CD4-positive, alpha-beta T cell treated with Interleukin-2 at 100 ng/mL for 4 hours (primary cell): ENCODE results near the gene KRTAP9-1.
"Not testable (repeated sequence)": the region's sequence is repeated elsewhere in the genome, so short reads cannot be mapped to it uniquely, and the experiment has no call there.

Experiments
- DNase-seq: peaks from one replicate; pipeline ENCODE4 v3.0.0-alpha.2; 2020; ENCODE audit warnings: low spot score

KRTAP9-1 gene

DNA sequence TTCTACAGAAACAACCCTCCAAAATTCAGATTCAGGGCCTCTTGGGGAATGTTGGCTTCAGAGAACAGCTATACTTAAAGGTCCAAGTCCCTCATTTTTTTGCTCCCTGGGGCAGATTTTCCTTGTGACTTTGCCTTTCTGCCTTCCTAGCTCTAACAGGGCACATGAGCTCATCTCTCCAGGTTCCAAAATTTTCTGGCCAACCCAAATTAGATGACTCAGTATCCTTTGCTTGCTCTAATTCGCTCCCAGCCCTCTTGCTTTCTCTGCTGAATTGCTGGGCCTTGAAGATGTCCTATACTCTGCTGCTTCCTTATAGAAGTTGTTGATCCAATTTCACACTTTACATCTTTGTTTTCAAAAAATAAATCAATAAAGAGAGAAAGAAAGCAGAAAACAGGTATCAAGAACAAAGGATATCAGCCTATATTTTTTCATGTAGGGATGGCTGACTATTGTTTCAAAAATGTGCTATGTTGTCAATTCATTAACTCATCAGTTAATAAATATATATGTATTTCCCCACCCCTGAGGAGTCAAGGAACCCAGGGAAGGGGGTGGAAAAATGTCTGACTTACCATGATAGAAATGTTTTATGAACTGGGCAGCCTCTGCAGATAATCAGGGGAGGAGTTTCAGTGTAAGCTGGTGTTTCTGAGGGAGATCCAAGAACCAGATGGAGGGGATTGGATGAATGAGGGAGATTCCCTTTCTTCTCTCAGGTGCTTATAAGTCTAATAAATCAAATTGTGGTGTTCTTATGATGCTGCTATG is 10.7 kb upstream of the KRTAP9-1 start:
- no peak for DNase-seq

DNA sequence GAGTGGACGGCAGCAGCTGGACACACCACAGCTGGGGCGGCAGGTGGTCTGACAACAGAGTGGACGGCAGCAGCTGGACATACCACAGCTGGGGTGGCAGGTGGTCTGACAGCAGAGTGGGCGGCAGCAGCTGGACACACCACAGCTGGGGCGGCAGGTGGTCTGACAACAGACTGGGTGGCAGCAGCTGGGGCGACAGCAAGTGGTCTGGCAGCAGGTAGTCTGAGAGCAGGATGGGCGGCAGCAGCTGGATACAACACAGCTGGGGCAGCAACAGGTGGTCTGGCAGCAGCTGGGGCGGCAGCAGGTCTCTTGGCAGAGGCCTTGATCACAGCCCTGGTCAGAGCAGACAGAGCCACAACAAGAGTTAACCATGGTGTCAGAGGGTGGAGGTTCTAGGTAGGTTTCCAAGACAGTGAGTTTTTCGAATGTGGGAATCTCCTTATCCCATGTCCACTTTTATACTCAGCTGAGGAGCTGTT is 5.2 kb upstream of the KRTAP9-1 start, which contains the start of gene KRTAP4-1:
Gene KRTAP4-1, minus strand, starts transcription at position 432 of the 482 bp plus-strand sequence. Its CDS starts 57 bp downstream, at position 375.
- no peak for DNase-seq

DNA sequence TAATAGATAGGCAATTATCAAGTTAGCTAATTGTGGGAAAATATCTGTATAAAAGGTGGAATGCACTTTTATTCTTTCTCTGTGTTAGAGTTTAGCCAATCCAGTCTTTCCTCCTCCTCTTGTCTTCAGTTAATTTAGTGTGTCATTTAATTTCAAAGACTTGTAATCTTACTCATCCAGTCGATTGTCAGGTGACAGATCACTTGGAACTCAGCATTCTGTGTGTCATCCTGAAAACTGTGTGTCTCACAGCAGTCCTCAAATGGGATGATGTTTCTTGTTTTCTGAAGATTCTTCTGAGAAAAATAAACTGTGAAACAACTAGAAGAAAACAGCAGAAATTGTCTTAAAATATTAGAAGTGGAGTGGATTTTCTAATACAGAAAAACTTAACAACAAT is 4.7 kb upstream of the KRTAP9-1 start:
- no peak for DNase-seq

DNA sequence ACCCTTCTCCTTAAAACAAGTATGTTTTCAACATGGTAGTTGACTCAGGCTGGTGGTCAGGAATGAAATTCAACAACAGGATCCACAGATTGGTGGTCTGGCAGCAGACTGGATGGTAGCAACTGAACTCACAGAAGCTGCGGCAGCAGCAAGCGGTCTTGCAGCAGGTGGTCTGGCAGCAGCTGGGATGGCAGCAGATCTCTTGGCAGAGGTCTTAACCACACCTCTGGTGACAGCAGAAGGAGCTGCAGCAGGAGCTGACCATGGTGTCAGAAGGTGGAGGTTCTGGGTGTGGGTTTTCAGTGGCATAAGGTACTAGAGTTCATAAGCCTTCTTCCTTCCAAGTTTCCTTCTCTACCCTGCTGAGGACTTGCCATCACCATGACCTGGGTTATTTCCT is 2.8 kb upstream of the KRTAP9-1 start:
- no peak for DNase-seq

DNA sequence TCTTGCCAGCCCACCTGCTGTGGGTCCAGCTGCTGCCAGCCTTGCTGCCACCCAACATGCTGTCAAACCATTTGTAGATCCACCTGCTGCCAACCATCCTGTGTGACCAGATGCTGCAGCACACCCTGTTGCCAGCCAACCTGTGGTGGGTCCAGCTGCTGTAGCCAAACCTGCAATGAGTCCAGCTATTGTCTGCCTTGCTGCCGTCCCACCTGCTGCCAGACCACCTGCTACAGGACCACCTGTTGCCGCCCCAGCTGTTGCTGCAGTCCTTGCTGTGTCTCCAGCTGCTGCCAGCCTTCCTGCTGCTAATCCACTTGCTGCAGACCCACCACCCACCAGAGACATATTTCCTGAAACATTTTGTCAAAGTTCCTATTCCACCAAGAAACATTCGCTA is 641 bp downstream of the KRTAP9-1 start:
- DNase-seq = no peak

DNA sequence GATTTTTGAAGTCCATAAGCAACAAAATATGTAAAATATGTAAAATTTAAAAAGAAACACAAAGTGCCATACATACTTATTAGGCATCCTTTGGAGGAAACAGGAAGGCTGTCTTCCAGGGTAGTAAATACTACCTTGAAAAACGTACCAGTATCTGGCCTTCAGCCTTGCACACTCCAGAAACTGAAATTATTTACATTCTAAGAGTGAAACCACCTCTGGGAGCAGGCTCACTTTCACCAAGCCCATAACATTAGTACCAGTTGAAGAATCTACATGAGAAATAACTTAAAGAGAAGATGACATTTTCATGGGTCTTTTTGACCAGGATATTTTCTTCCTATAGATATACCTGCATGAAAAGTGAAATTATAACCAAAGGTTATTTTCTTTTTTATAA is 6.4 kb downstream of the KRTAP9-1 start:
- DNase-seq = no peak

DNA sequence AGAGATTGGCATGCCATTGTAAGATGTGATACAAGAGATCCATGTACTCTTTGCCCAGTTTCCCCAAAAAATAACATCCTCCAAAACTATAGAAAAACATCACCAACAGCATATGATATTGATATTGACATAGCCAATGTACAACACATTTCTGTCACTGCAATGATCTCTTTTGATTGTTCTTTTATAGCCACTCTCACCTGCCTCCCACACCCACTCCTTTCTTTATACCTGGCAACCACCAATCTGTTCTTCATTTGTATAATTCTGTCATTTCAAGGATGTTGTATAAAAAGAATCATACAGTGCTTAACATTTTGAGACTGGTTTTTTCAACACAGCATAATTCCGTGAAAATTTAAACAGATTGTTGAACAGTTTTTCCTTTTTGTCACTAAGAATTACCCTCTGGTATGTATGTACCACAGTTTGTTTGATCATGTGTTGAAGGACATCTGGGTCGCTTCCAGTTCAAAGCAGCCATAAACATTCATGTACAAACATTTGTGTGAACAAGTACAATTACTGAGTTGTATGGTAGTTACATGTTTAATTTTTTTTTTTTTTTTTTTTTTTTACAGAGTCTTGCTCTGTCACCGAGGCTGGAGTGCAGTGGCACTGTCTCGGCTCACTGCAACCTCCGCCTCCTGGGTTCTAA is 9.9 kb downstream of the KRTAP9-1 start:
- no peak for DNase-seq

DNA sequence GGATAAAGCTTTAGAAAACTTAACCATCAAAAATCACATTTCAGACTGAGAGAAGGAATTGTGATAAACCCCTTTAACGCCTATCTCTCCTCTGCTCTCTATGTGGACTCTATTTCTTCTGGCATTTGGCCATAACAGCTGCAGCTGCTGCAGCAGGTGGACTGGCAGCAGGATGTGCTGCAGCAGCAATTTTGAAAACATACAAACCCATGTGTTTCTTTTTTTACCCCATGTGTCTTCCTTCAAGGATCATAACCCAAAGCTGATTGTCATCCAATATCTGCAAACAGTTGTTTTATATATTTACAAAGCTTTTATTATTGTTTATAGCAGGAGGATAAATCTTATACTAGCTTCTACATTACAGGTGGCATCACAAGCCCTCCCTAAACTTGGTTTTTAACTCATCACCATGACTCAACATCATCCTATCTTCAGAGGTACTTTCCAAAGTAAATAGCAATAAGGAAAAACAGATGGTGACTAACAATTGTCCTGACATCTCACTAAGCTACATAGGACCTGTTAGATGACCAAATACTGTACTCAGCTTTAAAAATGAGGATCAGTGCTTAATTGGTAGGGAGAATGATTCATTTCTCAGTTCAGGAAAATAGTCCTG is 22.3 kb downstream of the KRTAP9-1 start:
- DNase-seq = no peak

DNA sequence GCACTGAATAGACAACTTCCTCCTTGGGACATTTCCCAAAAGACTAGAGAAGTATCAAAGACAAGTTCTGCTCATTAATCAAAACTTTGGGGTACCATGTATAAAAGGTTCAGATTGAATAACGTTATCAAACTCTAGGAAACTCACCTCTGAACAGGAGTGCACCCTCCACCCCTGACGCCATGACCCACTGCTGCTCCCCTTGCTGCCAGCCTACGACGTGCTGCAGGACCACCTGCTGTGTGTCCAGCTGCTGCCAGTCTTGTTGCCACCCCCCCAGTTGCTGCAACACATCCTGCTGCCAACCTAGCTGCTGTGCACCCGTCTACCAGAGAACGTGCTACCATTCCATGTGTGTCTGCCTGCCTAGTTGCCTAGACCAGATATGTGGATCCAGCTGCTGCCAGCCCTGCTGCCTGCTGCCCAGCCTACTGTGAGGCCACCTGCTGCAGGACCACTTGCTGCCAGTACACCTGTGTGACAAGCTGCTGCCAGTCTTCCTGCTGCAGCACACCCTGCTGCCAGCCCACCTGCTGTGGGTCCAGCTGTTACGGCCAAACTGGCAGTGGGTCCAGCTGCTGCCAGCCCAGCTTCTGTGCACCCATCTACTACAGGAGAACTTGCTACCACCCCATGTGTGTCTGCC is 23.0 kb downstream of the KRTAP9-1 start:
- no peak for DNase-seq

DNA sequence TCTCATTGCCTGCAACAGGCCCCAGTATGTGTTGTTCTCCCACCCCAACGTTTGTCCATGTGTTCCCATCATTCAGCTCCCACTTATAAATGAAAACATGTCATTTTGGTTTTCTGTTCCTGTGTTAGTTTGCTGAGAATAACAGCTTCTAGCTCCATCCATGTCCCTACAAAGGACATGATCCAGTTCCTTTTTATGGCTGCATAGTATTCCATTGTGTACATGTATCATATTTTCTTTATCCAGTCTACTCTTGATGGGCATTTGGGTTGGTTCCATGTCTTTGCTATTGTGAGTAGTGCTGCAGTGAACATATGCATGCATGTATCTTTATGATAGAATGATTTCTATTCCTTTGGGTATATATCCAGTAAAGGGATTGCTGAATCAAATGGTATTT is 26.0 kb downstream of the KRTAP9-1 start:
- DNase-seq = no peak

DNA sequence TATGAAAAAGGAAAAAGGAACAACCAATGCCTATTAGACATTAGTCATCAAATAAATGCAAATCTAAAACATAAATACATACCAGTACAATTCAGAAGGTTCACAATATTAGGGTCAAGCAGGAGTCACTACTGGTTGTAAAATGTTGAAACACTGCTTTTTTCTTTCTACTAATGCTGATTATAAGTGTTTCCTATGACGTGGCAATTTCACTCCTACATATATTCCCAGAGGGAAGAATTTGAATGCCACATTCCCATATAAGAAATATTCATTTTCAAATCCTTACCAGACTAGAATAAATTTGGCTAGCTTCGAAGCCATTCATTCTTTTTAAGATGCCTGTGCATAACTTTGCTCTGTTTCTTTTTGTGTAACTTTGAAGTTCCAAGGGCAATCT is 34.1 kb downstream of the KRTAP9-1 start:
- DNase-seq = no peak

DNA sequence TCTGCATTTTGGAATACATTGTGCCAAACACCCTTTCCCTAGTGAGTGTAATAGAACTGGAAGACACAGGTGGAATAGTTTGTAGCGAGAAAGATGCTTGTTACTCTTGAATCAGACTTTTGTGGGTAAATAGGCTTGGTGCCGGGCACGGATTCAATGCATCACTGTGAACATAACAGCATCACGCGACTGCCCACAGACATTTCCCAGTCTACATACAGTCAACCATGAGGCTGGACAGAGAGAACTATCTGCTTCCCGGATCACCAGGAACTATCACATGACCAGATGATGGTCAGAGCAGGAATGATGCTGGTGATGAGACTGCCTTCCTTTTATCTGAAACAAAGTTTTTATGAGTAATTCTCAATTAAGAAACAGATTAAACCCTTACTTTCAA is 36.4 kb downstream of the KRTAP9-1 start:
- no peak for DNase-seq

DNA sequence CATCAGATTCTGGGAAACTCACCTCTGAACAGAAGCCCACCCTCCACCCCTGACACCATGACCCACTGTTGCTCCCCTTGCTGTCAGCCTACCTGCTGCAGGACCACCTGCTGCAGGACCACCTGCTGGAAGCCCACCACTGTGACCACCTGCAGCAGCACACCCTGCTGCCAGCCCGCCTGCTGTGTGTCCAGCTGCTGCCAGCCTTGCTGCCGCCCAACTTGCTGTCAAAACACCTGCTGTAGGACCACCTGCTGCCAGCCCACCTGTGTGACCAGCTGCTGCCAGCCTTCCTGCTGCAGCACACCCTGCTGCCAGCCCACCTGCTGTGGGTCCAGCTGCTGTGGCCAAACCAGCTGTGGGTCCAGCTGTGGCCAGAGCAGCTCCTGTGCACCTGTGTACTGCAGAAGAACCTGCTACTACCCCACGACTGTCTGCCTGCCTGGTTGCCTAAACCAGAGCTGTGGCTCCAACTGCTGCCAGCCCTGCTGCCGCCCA is 37.0 kb downstream of the KRTAP9-1 start, which contains the start of gene KRTAP9-2:
Gene KRTAP9-2, plus strand, starts transcription at position 51 of the 498 bp plus-strand sequence. Its CDS starts 7 bp downstream, at position 58.
- not testable (repeated sequence) for DNase-seq

DNA sequence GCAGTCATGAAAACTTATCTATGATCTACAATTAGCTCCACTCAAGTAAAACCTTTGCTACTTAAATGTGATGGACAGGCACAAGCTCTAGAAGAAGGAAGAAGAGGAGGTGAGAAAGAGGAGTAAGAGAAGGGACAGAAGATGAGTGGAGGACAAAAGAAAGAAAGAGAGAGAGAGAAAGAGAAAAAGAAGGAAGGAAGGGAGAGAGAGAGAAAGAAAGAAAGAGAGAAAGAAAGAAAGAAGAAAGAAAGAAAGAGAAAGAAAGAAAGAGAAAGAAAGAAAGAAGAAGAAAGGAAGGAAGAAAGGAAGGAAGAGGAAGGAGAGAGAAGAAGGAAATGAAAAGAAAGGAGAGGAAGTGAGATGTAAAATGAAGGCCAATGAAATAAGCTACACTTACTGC is 40.4 kb downstream of the KRTAP9-1 start:
- no peak for DNase-seq

DNA sequence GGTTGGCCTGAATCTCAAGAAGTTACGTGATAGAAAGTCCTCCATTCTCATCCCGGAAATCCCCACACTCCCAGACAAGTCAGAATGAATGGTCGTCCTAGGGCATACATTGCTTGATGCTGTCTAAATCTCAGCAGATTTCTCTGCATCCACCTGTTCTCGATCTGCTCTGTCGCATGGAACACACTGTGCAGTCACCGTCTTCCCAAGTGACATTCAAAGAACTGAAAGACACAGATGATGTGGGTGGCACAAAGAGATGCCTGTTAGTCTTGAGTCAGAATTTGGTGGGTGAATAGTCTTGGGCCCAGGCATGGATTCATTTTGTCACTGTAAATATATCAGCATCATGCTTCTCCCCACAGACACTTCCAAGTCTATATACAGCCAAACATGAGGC is 42.0 kb downstream of the KRTAP9-1 start:
- no peak for DNase-seq

DNA sequence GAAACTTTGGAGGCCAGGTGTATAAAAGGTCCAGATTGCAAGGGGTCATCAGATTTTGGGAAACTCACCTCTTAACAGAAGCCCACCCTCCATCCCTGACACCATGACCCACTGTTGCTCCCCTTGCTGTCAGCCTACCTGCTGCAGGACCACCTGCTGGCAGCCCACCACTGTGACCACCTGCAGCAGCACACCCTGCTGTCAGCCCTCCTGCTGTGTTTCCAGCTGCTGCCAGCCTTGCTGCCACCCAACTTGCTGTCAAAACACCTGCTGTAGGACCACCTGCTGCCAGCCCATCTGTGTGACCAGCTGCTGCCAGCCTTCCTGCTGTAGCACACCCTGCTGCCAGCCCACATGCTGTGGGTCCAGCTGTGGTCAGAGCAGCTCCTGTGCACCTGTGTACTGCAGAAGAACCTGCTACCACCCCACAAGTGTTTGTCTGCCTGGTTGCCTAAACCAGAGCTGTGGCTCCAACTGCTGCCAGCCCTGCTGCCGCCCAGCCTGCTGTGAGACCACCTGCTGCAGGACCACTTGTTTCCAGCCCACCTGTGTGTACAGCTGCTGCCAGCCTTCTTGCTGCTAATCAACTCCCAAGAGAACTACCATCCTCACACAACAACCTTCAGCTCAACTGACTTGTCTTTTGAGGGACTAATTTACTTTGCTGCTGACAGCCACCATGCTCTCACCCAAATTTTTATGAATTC is 42.9 kb downstream of the KRTAP9-1 start, which contains the start of gene KRTAP9-3:
Gene KRTAP9-3, plus strand, starts transcription at position 51 of the 707 bp plus-strand sequence. Its CDS starts 53 bp downstream, at position 104.
- DNase-seq = not testable (repeated sequence)

DNA sequence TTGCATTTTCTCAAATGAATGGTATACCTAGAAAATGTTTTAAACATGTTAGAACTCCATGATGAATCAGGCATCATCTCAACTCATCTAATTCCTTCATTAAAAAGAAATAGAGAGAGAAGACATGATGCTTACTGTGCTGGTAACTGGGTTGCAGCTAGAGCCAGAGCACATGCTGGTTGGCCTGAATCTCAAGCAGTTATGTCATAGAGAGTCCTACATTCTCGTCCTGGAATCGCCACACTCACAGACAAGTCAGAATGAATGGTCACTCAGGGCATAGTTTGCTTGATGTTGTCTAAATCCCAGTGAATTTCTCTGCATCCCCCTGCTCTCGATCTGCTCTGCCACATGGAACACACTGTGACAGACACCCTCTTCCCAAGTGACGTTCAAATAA is 47.4 kb downstream of the KRTAP9-1 start:
- DNase-seq = not testable (repeated sequence)

DNA sequence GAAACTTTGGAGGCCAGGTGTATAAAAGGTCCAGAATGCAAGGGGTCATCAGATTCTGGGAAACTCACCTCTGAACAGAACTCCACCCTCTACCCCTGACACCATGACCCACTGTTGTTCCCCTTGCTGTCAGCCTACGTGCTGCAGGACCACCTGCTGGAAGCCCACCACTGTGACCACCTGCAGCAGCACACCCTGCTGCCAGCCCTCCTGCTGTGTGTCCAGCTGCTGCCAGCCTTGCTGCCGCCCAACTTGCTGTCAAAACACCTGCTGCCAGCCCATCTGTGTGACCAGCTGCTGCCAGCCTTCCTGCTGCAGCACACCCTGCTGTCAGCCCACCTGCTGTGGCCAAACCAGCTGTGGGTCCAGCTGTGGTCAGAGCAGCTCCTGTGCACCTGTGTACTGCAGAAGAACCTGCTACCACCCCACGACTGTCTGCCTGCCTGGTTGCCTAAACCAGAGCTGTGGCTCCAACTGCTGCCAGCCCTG is 48.3 kb downstream of the KRTAP9-1 start, which contains the start of gene KRTAP9-8:
Gene KRTAP9-8, plus strand, starts transcription at position 51 of the 489 bp plus-strand sequence. Its CDS starts 53 bp downstream, at position 104.
- not testable (repeated sequence) for DNase-seq
